ENCODE data around the gene DCAF10.
"Not testable (repeated sequence)": the region's sequence is repeated elsewhere in the genome, so short reads cannot be mapped to it uniquely, and the experiment has no call there.

Gene DCAF10

DNA sequence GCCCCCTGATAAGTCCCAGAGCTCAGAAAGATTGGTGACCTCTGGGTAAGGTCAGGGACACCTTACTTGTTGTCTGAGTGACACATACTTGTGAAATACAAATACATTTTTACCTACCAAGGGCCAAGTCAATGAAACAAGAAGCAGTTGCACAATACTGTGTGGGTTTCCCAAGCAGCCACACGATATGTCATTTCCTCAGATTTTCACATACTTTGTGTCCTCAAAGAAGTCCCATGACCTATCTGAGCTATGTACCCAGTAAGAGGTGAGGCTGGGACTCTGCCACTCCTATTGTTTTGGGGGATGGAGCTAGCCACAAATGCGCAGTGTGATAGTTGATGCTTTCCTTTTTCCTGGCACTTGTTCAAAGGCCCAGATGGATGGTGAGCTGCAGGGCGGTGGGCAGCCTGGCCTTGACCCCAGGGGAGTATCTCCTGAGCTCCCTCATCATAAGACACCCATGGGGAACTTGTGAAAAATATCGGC lies 108.1 kb downstream of the DCAF10 start:
- DNase-seq (ENCODE audit: low spot score): peak; percentile 4

DNA sequence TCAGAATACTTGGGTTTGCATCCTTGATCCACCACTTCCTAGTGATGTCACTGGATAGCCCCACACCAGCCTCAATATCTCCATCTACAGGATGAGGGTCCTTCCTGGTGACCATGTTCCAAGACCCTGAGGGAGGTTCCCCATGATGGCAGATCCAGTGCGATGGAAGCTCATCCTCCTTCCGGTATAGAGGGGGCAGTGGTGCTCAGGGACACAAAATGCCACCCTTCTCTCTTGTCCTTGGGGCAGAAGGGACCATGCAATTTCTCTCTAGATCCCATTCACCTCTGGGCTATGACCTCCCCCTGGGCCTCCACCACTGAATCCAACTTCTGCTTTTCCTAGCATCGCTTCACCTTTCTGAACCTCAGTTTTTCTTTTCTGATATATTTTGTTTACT lies 108.7 kb downstream of the DCAF10 start:
- no peak for DNase-seq (ENCODE audit: low spot score)

DNA sequence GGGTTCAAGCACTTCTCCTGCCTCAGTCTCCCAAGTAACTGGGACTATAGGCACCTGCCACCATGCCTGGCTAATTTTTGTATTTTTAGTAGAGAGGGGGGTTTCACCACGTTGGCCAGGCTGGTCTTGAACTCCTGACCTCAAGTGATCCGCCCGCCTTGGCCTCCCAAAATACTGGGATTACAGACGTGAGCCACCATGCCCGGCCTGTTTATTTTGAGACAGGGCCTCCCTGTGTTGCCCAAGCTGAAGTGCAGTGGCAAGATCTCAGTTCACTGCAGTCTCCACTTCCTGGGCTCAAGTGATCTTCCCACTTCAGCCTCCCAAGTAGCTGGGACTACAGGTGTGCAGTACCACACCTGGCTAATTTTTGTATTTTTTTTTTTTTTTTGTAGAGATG lies 109.2 kb downstream of the DCAF10 start:
- not testable (repeated sequence) for DNase-seq (ENCODE audit: low spot score)

DNA sequence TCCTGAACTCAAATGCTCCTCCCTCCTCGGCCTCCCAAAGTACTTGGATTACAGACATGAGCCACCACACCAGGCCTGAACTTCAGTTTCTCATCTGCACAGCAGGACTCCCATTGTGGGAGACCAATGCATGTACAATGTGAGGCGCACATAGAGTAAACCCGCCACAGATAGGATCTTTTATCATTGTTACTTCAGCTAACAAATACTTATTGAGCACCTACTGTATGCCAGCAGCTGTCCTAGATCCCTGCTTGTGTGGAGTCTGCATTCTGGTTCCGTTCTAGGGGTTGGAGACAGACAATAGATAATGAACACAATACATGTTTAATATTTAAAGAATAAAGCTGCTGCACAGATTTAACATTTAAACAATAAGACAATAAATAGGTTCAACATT lies 109.7 kb downstream of the DCAF10 start:
- DNase-seq (ENCODE audit: low spot score): no peak

DNA sequence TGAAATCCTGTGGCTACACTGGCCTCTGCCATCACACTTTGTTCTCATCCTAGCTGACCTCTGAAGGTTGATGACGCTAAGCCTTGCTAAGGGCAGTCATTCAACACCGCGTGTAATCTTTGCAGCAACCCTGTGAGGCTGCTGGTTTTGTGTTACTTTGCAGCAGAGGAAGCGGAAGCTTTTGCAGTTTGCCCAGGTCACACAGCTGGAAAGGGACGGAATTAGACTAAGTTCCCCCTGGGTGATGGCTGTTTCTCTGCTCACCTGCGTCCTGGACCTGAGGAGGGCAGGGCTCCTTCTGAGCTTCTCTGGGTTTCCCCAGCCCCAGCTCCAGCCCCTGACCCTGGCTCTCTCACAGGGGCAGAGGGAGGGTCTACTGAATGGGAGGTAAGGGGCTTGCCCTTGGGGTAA lies 110.7 kb downstream of the DCAF10 start:
- no peak for DNase-seq (ENCODE audit: low spot score)

DNA sequence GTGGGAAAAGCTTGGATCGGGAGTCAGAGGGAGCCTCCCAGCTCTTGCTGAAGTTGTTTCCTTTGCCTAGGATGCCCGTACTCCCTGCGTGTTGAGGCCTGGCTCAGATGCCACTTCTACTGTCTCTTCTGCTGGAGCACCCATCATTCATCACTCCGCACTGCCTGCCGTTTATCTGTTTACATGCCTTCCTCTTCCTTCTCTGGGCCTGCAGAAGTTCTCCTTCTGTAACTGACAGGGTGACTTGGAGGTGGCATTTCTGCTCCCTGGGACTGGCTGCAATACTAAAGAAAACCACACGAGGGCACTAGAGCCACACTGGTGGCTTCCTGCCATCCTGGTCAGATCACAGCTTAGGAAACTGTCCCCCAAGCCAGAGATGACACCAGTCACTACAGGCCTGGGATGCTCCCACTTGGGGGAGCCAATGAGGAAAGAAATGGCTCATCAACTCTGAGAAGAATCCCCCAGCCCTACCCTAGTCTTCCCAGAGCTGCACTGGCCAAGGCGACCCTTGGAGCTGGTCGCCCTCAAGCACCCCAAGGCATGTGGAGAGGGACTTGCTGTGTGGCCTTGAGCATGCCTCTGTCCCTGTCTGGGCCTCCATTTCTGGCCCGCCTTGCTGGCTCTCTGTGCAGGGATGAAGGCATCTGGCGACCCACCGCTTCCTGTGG lies 113.0 kb downstream of the DCAF10 start:
- DNase-seq (ENCODE audit: low spot score): peak; percentile 88

DNA sequence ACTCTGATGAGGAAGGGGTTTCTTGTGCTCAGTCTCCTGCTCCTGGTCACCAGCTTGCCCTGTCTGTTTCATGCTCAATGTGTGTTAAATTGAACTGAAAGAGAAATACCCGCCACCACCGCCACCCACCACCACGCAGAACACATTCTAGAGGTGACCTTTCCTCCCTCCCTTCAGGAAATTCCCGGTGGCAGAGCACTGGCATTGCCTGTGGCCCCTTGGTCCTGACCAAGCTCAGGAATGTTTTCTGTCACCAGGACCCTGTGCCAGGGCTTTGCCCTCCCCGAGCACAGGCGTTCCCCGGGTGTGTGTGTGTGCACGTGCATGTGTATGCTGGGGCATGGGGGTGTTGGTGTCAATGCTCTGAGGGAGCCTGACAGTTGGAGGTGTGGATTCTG lies 113.6 kb downstream of the DCAF10 start:
- DNase-seq (ENCODE audit: low spot score): no peak

DNA sequence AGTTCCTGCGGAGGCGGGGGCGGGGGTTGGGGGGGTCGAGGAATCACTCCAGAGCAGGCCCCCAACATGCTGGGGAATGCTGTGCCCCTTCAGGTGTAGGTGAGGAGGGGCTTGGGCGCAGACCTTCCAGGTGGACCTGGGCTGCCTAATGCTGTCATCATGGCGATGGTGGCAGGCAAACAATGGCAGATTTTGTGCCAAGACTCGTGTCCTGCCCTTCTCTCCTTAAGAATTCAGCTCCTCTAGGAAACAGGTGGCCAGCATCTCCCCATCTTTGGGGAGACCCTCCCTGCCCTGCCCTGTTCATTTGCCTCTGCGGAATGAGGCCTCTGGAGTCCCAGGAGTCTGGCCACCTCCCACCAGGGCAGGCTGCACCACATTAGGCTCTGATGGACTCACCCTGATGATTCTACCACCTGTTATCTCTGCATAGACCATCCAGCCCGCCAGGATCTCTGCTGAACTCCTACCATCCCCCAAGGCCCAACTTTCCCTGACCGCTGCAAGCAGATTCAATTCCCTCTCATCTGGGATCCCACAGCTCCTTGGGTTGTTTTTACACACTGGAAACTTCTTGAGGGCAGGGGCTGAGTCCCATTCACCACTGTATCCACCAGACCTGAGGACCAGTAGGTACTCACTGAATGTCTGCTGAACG lies 114.2 kb downstream of the DCAF10 start:
- no peak for DNase-seq (ENCODE audit: low spot score)

DNA sequence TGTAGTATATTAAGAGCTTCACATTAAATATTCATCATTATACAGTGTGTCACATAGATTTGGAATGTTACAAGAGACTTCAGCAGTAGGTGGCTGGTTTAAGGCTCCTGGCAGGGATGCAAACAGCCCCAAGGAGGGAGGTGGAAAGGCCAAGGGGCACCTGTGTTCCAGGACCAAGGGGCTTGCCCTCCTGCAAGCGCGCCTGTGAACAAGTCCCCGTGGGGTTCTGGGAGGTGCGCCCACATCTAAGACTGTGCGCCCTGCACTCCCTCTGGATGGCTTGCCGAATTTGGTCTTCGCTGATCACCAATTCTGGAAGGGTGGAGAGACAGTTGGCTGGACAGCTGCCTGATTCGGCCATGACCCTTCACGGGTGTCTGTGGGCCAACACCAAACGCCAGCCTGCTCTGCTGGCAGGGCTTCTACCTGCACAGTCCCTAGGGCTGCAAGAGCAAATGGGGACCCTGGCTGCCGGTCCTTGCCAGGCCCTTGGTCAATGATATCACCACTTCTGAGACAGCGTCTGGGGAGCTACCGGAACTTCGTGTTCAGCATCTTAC lies 115.4 kb downstream of the DCAF10 start:
- DNase-seq (ENCODE audit: low spot score): no peak

DNA sequence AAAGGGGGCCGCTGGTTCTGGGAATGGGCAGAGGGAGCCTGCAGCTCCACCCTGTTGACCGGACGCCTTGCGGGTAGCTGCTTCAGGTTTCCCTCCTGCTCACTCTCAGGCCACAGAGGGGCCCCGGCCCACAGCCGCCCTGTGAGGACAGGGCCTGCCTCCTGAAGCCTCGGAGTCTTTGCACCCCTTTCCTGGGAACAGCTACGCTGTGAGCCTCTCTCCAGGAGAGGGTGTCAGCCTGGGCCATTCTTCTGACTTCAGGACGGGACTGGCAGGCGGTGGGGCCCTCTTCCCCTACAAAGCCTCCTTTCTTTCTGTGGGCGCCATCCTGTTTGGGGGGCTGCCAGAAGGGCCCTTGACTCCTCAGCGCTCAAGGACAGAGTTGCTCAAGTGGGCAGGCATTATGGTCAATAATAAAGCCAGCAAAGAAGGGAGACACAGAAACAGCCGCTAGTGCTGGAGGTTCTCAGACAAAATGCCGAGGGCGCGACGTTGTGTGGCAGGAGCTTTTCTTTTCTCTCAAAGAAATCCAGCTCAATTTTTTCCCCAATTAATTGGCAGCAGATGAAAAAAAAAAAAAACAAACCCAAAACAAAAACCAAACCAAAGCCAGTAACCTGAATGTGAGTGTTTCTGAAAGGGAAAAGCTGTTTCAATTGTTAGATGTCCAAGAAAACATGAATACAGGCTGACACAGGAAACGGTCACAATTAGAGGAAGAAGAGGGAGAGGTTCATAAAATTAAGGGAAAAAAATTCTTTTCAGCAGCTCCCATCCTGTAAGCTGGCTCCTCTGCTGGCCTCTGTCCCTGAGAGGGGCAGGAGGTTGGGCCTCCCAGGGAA lies 116.1 kb downstream of the DCAF10 start:
- no peak for DNase-seq (ENCODE audit: low spot score)

Data from activated CD4-positive, alpha-beta T cell treated with anti-CD3 and anti-CD28 coated beads, Interleukin-2, Interleukin-4, amounts not matched to agents 100 ng/mL and 50 ng/mL, durations not matched to agents 16 hours and 8 hours (primary cell).